ENCODE data around the gene MYOM1. TPM values are rescaled to one million over a fixed set of nuclear protein-coding genes. Genes with fewer than 3 reads are reported as not detected.

Gene MYOM1
- total RNA-seq, 1 donor from 2014 or later: 0.26 TPM

GRCh38 chr18:3214855-3215637, 4.7 kb downstream of the MYOM1 start:
- FAIRE-seq (no peak), DNase-seq (ENCODE audit: low read depth) (no peak)
- Histone ChIP-seq H3K27me3 (ENCODE audit: control insufficient read depth, insufficient read depth, low read length) (peaks cover 2% of the 10 kb centered on the region), H3K4me3 (ENCODE audit: low read depth, low read length) (no peak overlapping the region), H3K36me3 (ENCODE audit: control insufficient read depth, insufficient read depth, low read length) (no peaks in the 10 kb centered on the region)
- no peak for TF ChIP-seq CTCF (IDR thresholded peaks at IDR 0.05; ENCODE audit: insufficient read depth, low read length, severe bottlenecking)

- no peak for TF ChIP-seq CTCF (IDR thresholded peaks at IDR 0.05; ENCODE audit: insufficient read depth, low read length, severe bottlenecking)
- no peaks in the 10 kb centered on the region for H3K36me3 ChIP-seq (ENCODE audit: control insufficient read depth, insufficient read depth, low read length)
- DNase-seq (ENCODE audit: low read depth) (no peak), FAIRE-seq (no peak)
- no peak overlapping the region for H3K4me3 ChIP-seq (ENCODE audit: low read depth, low read length)
- H3K27me3 ChIP-seq (ENCODE audit: control insufficient read depth, insufficient read depth, low read length): peaks cover 2% of the 10 kb centered on the region
Measured at GRCh38 chr18:3213300-3214059, 6.3 kb downstream of the MYOM1 start.

GRCh38 chr18:3212657-3213056, 7.1 kb downstream of the MYOM1 start:
- Histone ChIP-seq H3K36me3 (ENCODE audit: control insufficient read depth, insufficient read depth, low read length) (no peaks in the 10 kb centered on the region), H3K27me3 (ENCODE audit: control insufficient read depth, insufficient read depth, low read length) (peaks cover 2% of the 10 kb centered on the region), H3K4me3 (ENCODE audit: low read depth, low read length) (no peak overlapping the region)
- FAIRE-seq (no peak), DNase-seq (ENCODE audit: low read depth) (no peak)
- TF ChIP-seq CTCF (IDR thresholded peaks at IDR 0.05; ENCODE audit: insufficient read depth, low read length, severe bottlenecking): no peak

- FAIRE-seq (no peak), DNase-seq (ENCODE audit: low read depth) (no peak)
- no peak overlapping the region for H3K4me3 ChIP-seq (ENCODE audit: low read depth, low read length)
- no peaks in the 10 kb centered on the region for H3K36me3 ChIP-seq (ENCODE audit: control insufficient read depth, insufficient read depth, low read length)
- H3K27me3 ChIP-seq (ENCODE audit: control insufficient read depth, insufficient read depth, low read length): peaks cover 2% of the 10 kb centered on the region
- no peak for TF ChIP-seq CTCF (IDR thresholded peaks at IDR 0.05; ENCODE audit: insufficient read depth, low read length, severe bottlenecking)
Measured at GRCh38 chr18:3211236-3211992, 8.4 kb downstream of the MYOM1 start.

GRCh38 chr18:3209859-3210569, 9.8 kb downstream of the MYOM1 start:
- DNase-seq (ENCODE audit: low read depth): peak; percentile 64
- TF ChIP-seq CTCF (IDR thresholded peaks at IDR 0.05; ENCODE audit: insufficient read depth, low read length, severe bottlenecking): no peak
- FAIRE-seq: no peak
- H3K4me3 ChIP-seq (ENCODE audit: low read depth, low read length): no peak overlapping the region
- H3K36me3 ChIP-seq (ENCODE audit: control insufficient read depth, insufficient read depth, low read length): no peaks in the 10 kb centered on the region
- H3K27me3 ChIP-seq (ENCODE audit: control insufficient read depth, insufficient read depth, low read length): peaks cover 2% of the 10 kb centered on the region

Measured in bronchial epithelial cell (primary cell).